Pancreas (tissue), 10 donors: ENCODE data around the gene WNT16. TPM values are rescaled to one million over a fixed set of nuclear protein-coding genes. Genes with fewer than 3 reads are reported as not detected.

Experiments
- ATAC-seq, 4 donors: fragments of 200-7000 bp; cut with Tn5 transposase; one replicate each; pipeline versions ENCODE4 v1.8.0 to v1.9.1; 2020; ENCODE audit warnings: mild to moderate bottlenecking in 4 of 4, moderate library complexity in 4 of 4
- DNase-seq, 6 donors: peaks; one replicate each; pipeline ENCODE4 v3.0.0-alpha.2; 2020
- FAIRE-seq: peaks from 2 replicates; lab custom pipeline; 2012; peaks lifted over from hg19 to GRCh38; lab: Jason Lieb, UNC
- H3K27ac ChIP-seq, 4 donors: fragments of 200-600 bp; sonication (generic); 1 replicate in 3 of 4; 2 replicates in 1 of 4; pipeline versions ENCODE4 v1.5.0 to v1.8.0; 2020
- H3K27me3 ChIP-seq, 4 donors: fragments of 200-600 bp; one replicate each; pipeline ENCODE4 v1.8.0; 2021
- H3K36me3 ChIP-seq, 3 donors: fragments of 200-600 bp; sonication (generic) in 1 of 3; one replicate each; pipeline versions ENCODE4 v1.5.0 to v1.8.0; 2020 to 2021
- H3K4me1 ChIP-seq, 3 donors: fragments of 200-600 bp; one replicate each; pipeline ENCODE4 v1.8.0; 2021
- H3K4me3 ChIP-seq, 4 donors: fragments of 200-600 bp; sonication (generic) in 2 of 4; one replicate each; pipeline versions ENCODE4 v1.5.0 to v1.8.0; 2020 to 2021
- H3K9me3 ChIP-seq, 4 donors: fragments of 200-600 bp; one replicate each; pipeline ENCODE4 v1.8.0; 2021
- WGBS, 2 donors: extraction: QIAGEN DNeasy Blood & Tissue Kit; methylation state at CpG; one replicate each; pipeline ENCODE4 v1.1.7; 2013; 5-methylcytosine and 5-hydroxymethylcytosine counted together
- intact Hi-C, 3 donors: fragments of 100-400 bp; cut with DNase I; formaldehyde crosslinking; loops; one replicate each; pipeline versions ENCODE4 v1.11.1 to v1.14.2; 2022
- polyA plus RNA-seq, 2 donors: library from polyadenylated mRNA; stranded (reverse); fragments of 200-250 nt; gene quantifications; one replicate each; pipeline ENCODE4 v1.2.3, GENCODE V29; 2013
- total RNA-seq, 6 donors: library from RNA; stranded (reverse); fragmentation: NEBNext Ultra II Directional in 4 of 6; extraction: Animal tissue kit (Norgen Biotek cat#: 25700) in 4 of 6; gene quantifications; one replicate each; pipeline versions ENCODE4 v1.2.1 to v1.2.4, GENCODE V29; 2021 to 2023
- TF ChIP-seq, protein P1 (sequence below), 4 donors: fragments of 200-600 bp; sonication (generic) in 3 of 4; IDR thresholded peaks; one replicate each; pipeline versions ENCODE4 v1.5.0 to v1.8.0; 2021; ENCODE audit warnings: antibody characterized with exemption in 4 of 4
- donor health status: healthy with polysubstance abuse.
- donor health status: DM: no; HTN: no; CAD: no; lungs with moderate emphysema.
- donor health status: DM: no; HTN: no; CAD: no.
- donor health status: control.
- donor health status: control.
- donor health status: Bipolar disorder and iron deficiency.
- donor health status: DM: yes; HTN: yes; CAD: no.
- donor health status: DM: no; HTN: no; CAD: no.
- donor health status: DM: no; HTN: no; CAD: no.
- donor health status: DM: yes; HTN: yes; CAD: no.

Gene WNT16
- total and polyA plus RNA-seq, 8 donors = 0.05 to 0.06 TPM; not detected in 6

DNA sequence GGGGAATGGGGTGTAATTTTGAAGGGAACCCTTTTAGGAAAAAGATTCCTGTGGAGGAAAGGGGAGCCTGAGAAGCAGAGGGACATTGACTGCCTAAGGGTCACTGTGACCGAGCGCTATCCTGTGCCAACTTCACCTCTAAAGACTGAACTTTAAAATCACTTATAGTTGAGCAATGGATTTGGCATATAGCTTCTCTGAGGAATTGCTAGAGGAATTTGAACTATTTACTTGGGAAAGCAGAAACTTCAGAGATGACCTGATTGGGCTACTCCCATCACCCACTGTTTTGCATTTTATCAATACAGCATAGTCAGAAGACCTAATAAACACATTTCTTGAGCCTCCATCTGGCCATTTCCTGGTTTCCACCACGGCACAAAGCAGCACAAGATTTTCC is 23.7 kb upstream of the WNT16 start:
- DNase-seq (no peak), FAIRE-seq (no peak), ATAC-seq (no peak)
- TF ChIP-seq, protein P1, sequence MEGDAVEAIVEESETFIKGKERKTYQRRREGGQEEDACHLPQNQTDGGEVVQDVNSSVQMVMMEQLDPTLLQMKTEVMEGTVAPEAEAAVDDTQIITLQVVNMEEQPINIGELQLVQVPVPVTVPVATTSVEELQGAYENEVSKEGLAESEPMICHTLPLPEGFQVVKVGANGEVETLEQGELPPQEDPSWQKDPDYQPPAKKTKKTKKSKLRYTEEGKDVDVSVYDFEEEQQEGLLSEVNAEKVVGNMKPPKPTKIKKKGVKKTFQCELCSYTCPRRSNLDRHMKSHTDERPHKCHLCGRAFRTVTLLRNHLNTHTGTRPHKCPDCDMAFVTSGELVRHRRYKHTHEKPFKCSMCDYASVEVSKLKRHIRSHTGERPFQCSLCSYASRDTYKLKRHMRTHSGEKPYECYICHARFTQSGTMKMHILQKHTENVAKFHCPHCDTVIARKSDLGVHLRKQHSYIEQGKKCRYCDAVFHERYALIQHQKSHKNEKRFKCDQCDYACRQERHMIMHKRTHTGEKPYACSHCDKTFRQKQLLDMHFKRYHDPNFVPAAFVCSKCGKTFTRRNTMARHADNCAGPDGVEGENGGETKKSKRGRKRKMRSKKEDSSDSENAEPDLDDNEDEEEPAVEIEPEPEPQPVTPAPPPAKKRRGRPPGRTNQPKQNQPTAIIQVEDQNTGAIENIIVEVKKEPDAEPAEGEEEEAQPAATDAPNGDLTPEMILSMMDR (IDR thresholded peaks at IDR 0.05) = no peak
- H3K4me1 ChIP-seq = no peaks in the 10 kb centered on the region
- H3K9me3 ChIP-seq = no peaks in the 10 kb centered on the region
- H3K27me3 ChIP-seq = no peaks in the 10 kb centered on the region
- no peaks in the 10 kb centered on the region for H3K36me3 ChIP-seq
- WGBS, 2 donors = 82 to 89% methylated on average over 3 of the region's 3 CpGs
- intact Hi-C loops = no loop called here
- no peak overlapping the region for H3K27ac ChIP-seq
- no peak overlapping the region for H3K4me3 ChIP-seq

DNA sequence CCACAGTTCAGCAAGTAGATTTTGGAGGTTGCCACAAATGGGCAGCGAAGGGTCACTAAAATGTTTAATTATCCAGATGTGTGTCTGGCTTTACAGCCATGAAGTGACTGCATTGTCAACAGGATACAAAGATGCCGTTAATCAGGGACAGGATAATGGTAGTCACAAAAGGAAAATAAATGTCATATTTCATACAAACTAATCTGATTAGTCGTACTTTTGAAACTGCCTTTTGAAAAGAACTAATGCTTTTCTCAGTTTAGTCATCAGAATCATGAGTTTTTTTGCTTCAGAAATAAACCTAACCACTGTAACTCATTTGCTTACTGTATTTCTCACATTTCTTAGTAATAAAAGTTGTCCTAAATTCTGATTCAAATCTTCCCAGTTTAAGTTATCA is 22.2 kb upstream of the WNT16 start:
- no peaks in the 10 kb centered on the region for H3K9me3 ChIP-seq
- H3K36me3 ChIP-seq = no peaks in the 10 kb centered on the region
- FAIRE-seq (no peak), ATAC-seq (no peak), DNase-seq (no peak)
- intact Hi-C loops = no loop called here
- H3K27me3 ChIP-seq = no peaks in the 10 kb centered on the region
- no peak overlapping the region for H3K27ac ChIP-seq
- no peaks in the 10 kb centered on the region for H3K4me1 ChIP-seq
- WGBS, 2 donors = 54 to 60% methylated on average over 3 of the region's 3 CpGs
- TF ChIP-seq, protein P1 (IDR thresholded peaks at IDR 0.05) = no peak
- H3K4me3 ChIP-seq = no peak overlapping the region

DNA sequence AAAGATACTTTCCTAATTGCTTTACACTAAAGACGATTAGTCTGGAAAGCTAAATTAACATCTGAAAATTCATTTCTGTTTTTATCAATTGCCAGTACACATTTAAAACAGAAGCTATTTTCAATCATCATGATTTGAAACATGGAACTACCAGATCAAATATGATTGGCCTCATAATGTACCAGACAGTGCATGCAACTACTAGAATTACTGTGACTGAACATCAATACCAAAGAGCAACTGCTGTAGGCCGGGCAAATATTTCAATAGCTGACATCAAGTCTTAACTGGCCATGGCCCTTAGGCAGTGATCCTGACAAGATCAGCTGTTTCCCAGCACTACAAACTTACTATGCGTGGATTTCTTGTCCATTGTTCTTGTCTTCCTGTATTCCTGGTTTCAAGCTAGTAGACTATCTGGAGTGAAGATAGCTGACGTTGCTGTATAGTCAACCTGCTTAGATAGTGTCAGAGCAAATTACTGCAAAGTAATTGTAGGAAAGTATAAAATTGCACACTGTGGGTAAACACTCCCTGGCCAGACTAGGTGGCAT is 21.7 kb upstream of the WNT16 start:
- intact Hi-C loops = no loop called here
- FAIRE-seq = no peak

DNA sequence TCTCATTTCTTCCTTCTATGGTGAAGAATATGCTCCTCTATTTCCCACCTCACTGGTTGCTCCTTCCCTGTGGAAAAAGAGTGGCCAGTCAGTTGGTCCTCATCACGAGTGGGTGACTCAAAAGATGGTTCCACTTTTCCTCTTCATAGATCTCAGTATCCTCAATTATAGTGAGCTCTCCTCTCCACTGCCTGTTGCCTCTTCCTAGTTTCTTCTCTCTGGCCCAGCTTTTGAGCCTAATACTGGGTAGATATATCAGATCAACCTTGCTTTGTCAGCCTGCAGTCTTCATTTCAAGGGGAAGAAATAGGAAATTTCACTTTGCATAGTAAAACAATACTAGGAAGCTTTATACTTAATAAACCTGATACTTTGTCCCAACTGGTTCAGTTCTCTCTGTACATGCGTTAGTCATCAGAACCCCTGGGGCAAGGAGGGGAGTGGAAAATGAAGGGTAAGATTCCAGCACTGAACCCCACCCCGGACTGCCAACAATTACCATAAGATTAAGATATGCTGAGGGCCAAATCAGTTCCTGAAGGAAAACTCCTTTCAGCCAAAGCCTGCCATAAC is 15.5 kb upstream of the WNT16 start:
- Histone ChIP-seq H3K4me1 (no peaks in the 10 kb centered on the region), H3K4me3 (no peak overlapping the region), H3K9me3 (no peaks in the 10 kb centered on the region), H3K27me3 (no peaks in the 10 kb centered on the region), H3K27ac (no peak overlapping the region), H3K36me3 (no peaks in the 10 kb centered on the region)
- intact Hi-C loops = no loop called here
- ATAC-seq = peak in 2 of 4 donors; percentile 19 to 34
- no peak for FAIRE-seq
- TF ChIP-seq, protein P1 (IDR thresholded peaks at IDR 0.05) = no peak
- WGBS, 2 donors = 50 to 59% methylated on average over 3 of the region's 3 CpGs
- DNase-seq = no peak

More for the DNA sequence above, 21.7 kb upstream of the WNT16 start:
- Histone ChIP-seq H3K36me3 (no peaks in the 10 kb centered on the region), H3K27ac (no peak overlapping the region), H3K27me3 (no peaks in the 10 kb centered on the region), H3K4me3 (no peak overlapping the region), H3K4me1 (no peaks in the 10 kb centered on the region), H3K9me3 (no peaks in the 10 kb centered on the region)
- ATAC-seq (no peak), DNase-seq (no peak)
- TF ChIP-seq, protein P1 (IDR thresholded peaks at IDR 0.05) = no peak
- 74 to 84% methylated on average over 4 of the region's 4 CpGs for WGBS, 2 donors
